ENCODE data around the gene MICALL2. TPM values are rescaled to one million over a fixed set of nuclear protein-coding genes. Genes with fewer than 3 reads are reported as not detected.
A peak's percentile ranks its signal among the peaks of the same experiment; 100 is the strongest.

MICALL2 gene
- total and polyA plus RNA-seq, 7 experiments from 2014 or later: 0.37 to 5.0 (median 2.3) TPM

DNA sequence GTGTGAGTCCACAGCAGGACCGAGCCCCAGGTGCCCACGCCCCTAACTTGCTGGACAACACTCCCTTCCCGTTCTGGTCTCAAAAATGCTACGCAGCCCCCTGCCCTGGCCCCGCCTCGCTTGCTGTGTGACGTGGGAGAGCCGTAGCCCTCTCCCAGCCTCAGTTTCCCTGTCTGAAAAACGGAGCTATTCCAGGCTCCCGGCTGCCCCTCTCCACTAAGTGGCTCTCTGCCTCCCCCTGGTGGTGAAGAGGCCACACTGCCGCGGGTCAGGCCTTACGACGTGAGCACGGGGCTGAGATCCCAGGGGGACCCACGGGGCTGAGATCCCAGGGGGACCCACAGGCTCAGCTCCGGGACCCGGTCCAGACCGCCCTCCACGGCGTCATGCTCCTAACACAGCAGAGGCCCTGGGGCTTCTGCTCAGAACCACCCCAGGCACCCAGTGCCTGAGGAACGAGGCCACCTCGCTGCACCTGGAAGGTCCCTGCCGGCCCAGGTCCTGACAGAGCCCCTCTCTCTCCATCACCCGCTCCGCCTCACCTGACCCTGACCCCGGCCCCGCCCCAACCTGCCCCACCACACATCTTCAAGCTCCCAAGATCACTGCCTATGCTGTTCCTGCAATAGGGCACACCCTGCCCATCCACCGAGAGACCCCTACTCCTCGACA, 26.7 kb downstream of the MICALL2 start:
- H3K9me3 ChIP-seq (ENCODE audit: control insufficient read depth in 2 of 3, low read length in 3 of 3): no peaks in the 10 kb centered on the region
- DNase-seq (peak; percentile 51 to 85 (median 70)), ATAC-seq (peak; percentile 87)
- Mint-ChIP-seq H3K27me3 (peaks cover 0 to 6% (median 4%) of the 10 kb centered on the region in 5 donors), H3K4me3 (peak overlapping the region in 1 of 10 donors; percentile 8), H3K4me1 (peaks cover 2 to 8% (median 4%) of the 10 kb centered on the region in 7 donors), H3K27ac (peak overlapping the region in 3 of 9 donors; percentile 26 to 64 (median 61)), H3K9me3 (no peaks in the 10 kb centered on the region), H3K36me3 (no peaks in the 10 kb centered on the region)
- H3K27me3 ChIP-seq (ENCODE audit: control insufficient read depth in 2 of 2, insufficient read depth in 2 of 2, low read length in 2 of 2): no peaks in the 10 kb centered on the region
- H3K4me1 ChIP-seq (ENCODE audit: control insufficient read depth in 2 of 2, insufficient read depth in 2 of 2, low read length in 2 of 2): no peaks in the 10 kb centered on the region
- H3K4me3 ChIP-seq (ENCODE audit: low read length): no peak overlapping the region
- no peak overlapping the region for H3K27ac ChIP-seq (ENCODE audit: low read depth, low read length)
- intact Hi-C loops (cut with micrococcal nuclease): loop anchor here (1.0 to 2.0 kb wide), 5 partner anchors 15 to 240 kb away; no protein-coding TSS in a partner anchor
- ChIA-PET POLR2A (no interaction called here), CTCF (interaction anchor here (0.6 to 2.5 kb wide), 5 partner anchors 14 to 1285 kb away, joined by 3 to 8 read pairs (median 5); no protein-coding TSS in a partner anchor)
- H3K36me3 ChIP-seq (ENCODE audit: control insufficient read depth in 2 of 3, insufficient read depth in 3 of 3, low read length in 3 of 3): no peaks in the 10 kb centered on the region

DNA sequence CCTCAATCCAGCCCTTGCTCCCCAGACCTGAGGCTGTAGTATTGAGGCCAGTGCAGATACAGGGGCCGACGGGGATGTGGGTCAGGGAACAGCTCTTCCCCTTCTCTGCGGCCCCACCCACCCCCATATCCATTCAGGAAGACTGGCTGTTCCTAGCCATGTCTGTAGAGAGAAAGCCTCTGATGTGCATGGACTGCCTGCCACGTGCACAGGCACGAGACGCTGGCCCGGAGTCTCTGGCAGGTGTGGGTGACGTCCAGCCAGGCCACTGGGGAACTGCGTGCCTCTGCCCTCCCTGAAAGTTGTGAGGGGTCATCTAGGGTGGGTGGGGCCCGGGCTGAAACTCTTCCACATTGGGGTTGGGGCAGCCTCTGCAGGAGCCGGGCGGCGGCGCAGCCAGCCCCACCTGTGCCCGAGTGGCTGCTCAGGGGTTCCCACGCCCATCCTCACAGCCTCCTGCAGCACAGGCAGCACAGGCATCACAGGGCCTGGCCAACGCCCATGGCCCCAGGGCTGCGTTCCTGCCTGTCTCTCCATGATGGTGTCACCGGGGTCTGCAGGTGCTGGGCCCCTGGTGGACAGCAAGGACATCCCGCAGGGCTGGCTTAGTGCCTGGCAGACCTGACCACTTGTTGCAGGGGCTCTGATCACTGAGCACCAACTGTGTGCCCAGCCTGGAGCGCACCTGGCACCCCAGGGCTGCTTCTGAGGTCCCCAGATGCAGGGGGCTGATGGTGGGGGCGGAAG, 27.5 kb downstream of the MICALL2 start:
- intact Hi-C loops (cut with micrococcal nuclease): loop anchor here (1.0 to 2.0 kb wide), 5 partner anchors 15 to 239 kb away; no protein-coding TSS in a partner anchor
- H3K4me3 ChIP-seq (ENCODE audit: low read length): no peak overlapping the region
- no peaks in the 10 kb centered on the region for H3K9me3 ChIP-seq (ENCODE audit: control insufficient read depth in 2 of 3, low read length in 3 of 3)
- Mint-ChIP-seq H3K27me3 (peaks cover 0 to 6% (median 4%) of the 10 kb centered on the region in 5 donors), H3K36me3 (no peaks in the 10 kb centered on the region), H3K4me3 (no peak overlapping the region), H3K27ac (peak overlapping the region in 2 of 9 donors; percentile 26 to 64), H3K4me1 (peaks cover 2 to 8% (median 4%) of the 10 kb centered on the region in 7 donors), H3K9me3 (no peaks in the 10 kb centered on the region)
- no peak overlapping the region for H3K27ac ChIP-seq (ENCODE audit: low read depth, low read length)
- no peak for DNase-seq
- H3K27me3 ChIP-seq (ENCODE audit: control insufficient read depth in 2 of 2, insufficient read depth in 2 of 2, low read length in 2 of 2): no peaks in the 10 kb centered on the region
- no peaks in the 10 kb centered on the region for H3K36me3 ChIP-seq (ENCODE audit: control insufficient read depth in 2 of 3, insufficient read depth in 3 of 3, low read length in 3 of 3)
- ChIA-PET CTCF (interaction anchor here (0.6 to 2.5 kb wide), 6 partner anchors 13 to 916 kb away, joined by 3 to 8 read pairs (median 4); no protein-coding TSS in a partner anchor), POLR2A (no interaction called here)
- no peak for ATAC-seq
- H3K4me1 ChIP-seq (ENCODE audit: control insufficient read depth in 2 of 2, insufficient read depth in 2 of 2, low read length in 2 of 2): no peaks in the 10 kb centered on the region

DNA sequence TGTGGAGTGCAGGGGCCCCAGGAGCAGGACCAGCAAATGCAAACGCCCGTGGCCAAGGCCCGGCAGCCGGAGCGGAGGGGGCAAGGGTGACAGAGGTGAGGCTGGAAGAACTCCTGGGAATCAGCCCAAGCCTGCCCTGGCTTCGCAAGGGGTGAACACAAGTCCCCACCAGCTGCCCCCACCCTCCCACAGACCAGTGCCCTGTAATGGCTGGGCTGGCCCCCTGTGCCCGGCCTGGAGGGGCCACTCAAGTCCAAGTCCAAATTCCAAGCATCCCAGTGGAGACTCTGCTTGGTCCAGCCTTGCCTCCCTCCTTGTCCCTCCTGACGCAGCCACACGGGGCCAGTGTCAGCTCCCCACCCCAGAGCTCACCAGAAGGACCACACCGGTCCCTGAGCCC, 28.0 kb downstream of the MICALL2 start:
- ATAC-seq (no peak), DNase-seq (no peak)
- H3K9me3 ChIP-seq (ENCODE audit: control insufficient read depth in 2 of 3, low read length in 3 of 3): no peaks in the 10 kb centered on the region
- ChIA-PET POLR2A (no interaction called here), CTCF (interaction anchor here (0.6 to 2.5 kb wide), 4 partner anchors 13 to 916 kb away, joined by 3 to 7 read pairs (median 4); no protein-coding TSS in a partner anchor)
- no peaks in the 10 kb centered on the region for H3K4me1 ChIP-seq (ENCODE audit: control insufficient read depth in 2 of 2, insufficient read depth in 2 of 2, low read length in 2 of 2)
- intact Hi-C loops (cut with micrococcal nuclease): no loop called here
- Mint-ChIP-seq H3K27me3 (peaks cover 0 to 6% (median 4%) of the 10 kb centered on the region in 5 donors), H3K36me3 (no peaks in the 10 kb centered on the region), H3K4me1 (peaks cover 2 to 8% (median 4%) of the 10 kb centered on the region in 7 donors), H3K4me3 (no peak overlapping the region), H3K9me3 (no peaks in the 10 kb centered on the region), H3K27ac (no peak overlapping the region)
- no peaks in the 10 kb centered on the region for H3K36me3 ChIP-seq (ENCODE audit: control insufficient read depth in 2 of 3, insufficient read depth in 3 of 3, low read length in 3 of 3)
- no peak overlapping the region for H3K4me3 ChIP-seq (ENCODE audit: low read length)
- no peak overlapping the region for H3K27ac ChIP-seq (ENCODE audit: low read depth, low read length)
- H3K27me3 ChIP-seq (ENCODE audit: control insufficient read depth in 2 of 2, insufficient read depth in 2 of 2, low read length in 2 of 2): no peaks in the 10 kb centered on the region

DNA sequence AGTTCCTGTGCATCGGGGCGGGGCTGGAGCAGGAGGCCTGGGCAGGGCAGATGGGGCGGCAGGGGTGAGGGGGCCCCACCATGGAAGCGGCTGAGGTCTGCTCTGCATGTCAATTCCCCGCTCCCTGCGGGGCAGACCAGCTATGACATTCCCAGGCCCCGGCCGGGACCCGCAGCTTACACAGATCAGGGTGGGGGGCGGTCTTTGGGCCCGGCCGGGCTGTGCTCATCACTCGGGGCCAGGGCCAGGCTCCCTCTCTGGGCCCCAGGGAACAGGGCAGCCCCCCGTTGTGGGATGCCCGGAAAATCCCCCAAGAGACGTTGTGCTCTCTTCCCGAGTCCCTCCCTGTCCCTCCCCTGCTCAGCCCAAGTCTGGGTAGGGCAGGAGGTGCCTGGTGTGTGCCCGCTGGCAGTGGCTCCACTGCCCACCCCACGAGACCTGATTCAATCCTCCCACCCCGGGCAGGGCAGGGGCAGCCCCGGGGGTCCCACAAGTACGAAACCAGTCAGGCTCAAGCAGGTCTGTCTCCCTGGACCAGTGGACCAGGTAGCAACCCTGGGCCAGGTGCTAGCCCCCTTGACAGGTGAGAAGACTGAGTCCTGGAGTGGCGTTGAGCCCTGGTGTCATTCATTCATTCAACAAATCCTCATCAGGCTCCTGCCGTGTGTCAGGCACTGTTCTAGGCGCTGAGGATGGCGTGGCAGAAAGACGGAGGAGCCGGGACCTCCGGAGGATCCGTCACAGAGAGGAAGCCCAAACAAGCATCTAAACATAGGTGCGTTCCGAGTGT, 29.0 kb downstream of the MICALL2 start:
- ATAC-seq: no peak
- H3K4me3 ChIP-seq (ENCODE audit: low read length): no peak overlapping the region
- no peak for DNase-seq
- intact Hi-C loops (cut with micrococcal nuclease): no loop called here
- H3K36me3 ChIP-seq (ENCODE audit: control insufficient read depth in 2 of 3, insufficient read depth in 3 of 3, low read length in 3 of 3): no peaks in the 10 kb centered on the region
- CTCF ChIA-PET: interaction anchor here (0.6 to 2.5 kb wide), 4 partner anchors 12 to 1614 kb away, joined by 3 to 7 read pairs (median 4); no protein-coding TSS in a partner anchor
- POLR2A ChIA-PET: no interaction called here
- Mint-ChIP-seq H3K27ac (no peak overlapping the region), H3K4me1 (peaks cover 2 to 8% (median 4%) of the 10 kb centered on the region in 7 donors), H3K9me3 (no peaks in the 10 kb centered on the region), H3K27me3 (peaks cover 0 to 6% (median 4%) of the 10 kb centered on the region in 5 donors), H3K36me3 (no peaks in the 10 kb centered on the region), H3K4me3 (no peak overlapping the region)
- no peak overlapping the region for H3K27ac ChIP-seq (ENCODE audit: low read depth, low read length)
- no peaks in the 10 kb centered on the region for H3K4me1 ChIP-seq (ENCODE audit: control insufficient read depth in 2 of 2, insufficient read depth in 2 of 2, low read length in 2 of 2)
- no peaks in the 10 kb centered on the region for H3K27me3 ChIP-seq (ENCODE audit: control insufficient read depth in 2 of 2, insufficient read depth in 2 of 2, low read length in 2 of 2)
- H3K9me3 ChIP-seq (ENCODE audit: control insufficient read depth in 2 of 3, low read length in 3 of 3): no peaks in the 10 kb centered on the region

- no peak overlapping the region for H3K27ac ChIP-seq (ENCODE audit: low read depth, low read length)
- Mint-ChIP-seq H3K4me1 (peaks cover 2 to 8% (median 4%) of the 10 kb centered on the region in 7 donors), H3K4me3 (no peak overlapping the region), H3K27ac (no peak overlapping the region), H3K27me3 (peaks cover 0 to 9% (median 5%) of the 10 kb centered on the region in 5 donors), H3K9me3 (no peaks in the 10 kb centered on the region), H3K36me3 (no peaks in the 10 kb centered on the region)
- ChIA-PET POLR2A (no interaction called here), CTCF (no interaction called here)
- H3K36me3 ChIP-seq (ENCODE audit: control insufficient read depth in 2 of 3, insufficient read depth in 3 of 3, low read length in 3 of 3): no peaks in the 10 kb centered on the region
- H3K27me3 ChIP-seq (ENCODE audit: control insufficient read depth in 2 of 2, insufficient read depth in 2 of 2, low read length in 2 of 2): no peaks in the 10 kb centered on the region
- DNase-seq (no peak), ATAC-seq (no peak)
- H3K4me1 ChIP-seq (ENCODE audit: control insufficient read depth in 2 of 2, insufficient read depth in 2 of 2, low read length in 2 of 2): no peaks in the 10 kb centered on the region
- intact Hi-C loops (cut with micrococcal nuclease): no loop called here
- no peaks in the 10 kb centered on the region for H3K9me3 ChIP-seq (ENCODE audit: control insufficient read depth in 2 of 3, low read length in 3 of 3)
- H3K4me3 ChIP-seq (ENCODE audit: low read length): no peak overlapping the region
Observed at GRCh38 chr7:1428941-1429501, 30.2 kb downstream of the MICALL2 start.

DNA sequence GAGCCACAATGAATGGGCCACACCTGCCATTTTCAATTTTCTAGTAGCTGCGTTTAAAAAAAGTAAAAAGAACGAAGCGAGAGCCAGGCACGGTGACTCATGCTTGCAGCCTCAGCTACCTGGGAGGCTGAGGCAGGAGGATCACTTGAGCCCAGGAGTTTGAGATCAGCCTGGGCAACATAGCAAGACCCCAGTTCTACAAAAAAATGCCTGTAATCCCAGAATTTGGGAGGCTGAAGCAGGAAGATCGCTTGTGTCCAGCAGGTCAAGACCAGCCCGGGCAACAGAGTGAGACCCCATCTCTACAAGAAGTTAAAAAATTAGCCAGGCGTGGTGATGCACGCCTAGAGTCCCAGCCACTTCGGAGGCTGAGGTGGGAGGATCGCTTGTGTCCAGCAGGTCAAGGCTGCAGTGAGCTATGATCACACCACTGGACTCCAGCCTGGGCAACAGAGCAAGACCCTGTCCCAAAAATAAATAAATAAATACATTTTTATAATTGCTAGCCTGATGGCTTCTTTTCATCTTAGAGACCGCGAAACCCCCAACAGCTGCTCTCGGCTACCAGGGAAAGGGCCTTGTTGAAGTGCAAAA, 32.1 kb downstream of the MICALL2 start:
- no peaks in the 10 kb centered on the region for H3K36me3 Mint-ChIP-seq
- peaks cover 0 to 20% (median 12%) of the 10 kb centered on the region in 5 donors for H3K27me3 Mint-ChIP-seq
- no peak overlapping the region for H3K4me3 Mint-ChIP-seq
- H3K36me3 ChIP-seq (ENCODE audit: control insufficient read depth in 2 of 3, insufficient read depth in 3 of 3, low read length in 3 of 3): no peaks in the 10 kb centered on the region
- POLR2A ChIA-PET: no interaction called here
- no peak for DNase-seq
- intact Hi-C loops (cut with micrococcal nuclease): no loop called here
- H3K27ac Mint-ChIP-seq: no peak overlapping the region
- no peaks in the 10 kb centered on the region for H3K27me3 ChIP-seq (ENCODE audit: control insufficient read depth in 2 of 2, insufficient read depth in 2 of 2, low read length in 2 of 2)
- no peaks in the 10 kb centered on the region for H3K4me1 ChIP-seq (ENCODE audit: control insufficient read depth in 2 of 2, insufficient read depth in 2 of 2, low read length in 2 of 2)
- CTCF ChIA-PET: no interaction called here
- no peak overlapping the region for H3K4me3 ChIP-seq (ENCODE audit: low read length)
- no peak overlapping the region for H3K27ac ChIP-seq (ENCODE audit: low read depth, low read length)
- ATAC-seq: no peak
- H3K9me3 Mint-ChIP-seq: no peaks in the 10 kb centered on the region
- H3K4me1 Mint-ChIP-seq: peaks cover 0 to 4% (median under 1%) of the 10 kb centered on the region in 7 donors
- H3K9me3 ChIP-seq (ENCODE audit: control insufficient read depth in 2 of 3, low read length in 3 of 3): no peaks in the 10 kb centered on the region
